ENCODE measurements around the gene C1R. TPM values are rescaled to one million over a fixed set of nuclear protein-coding genes. Genes with fewer than 3 reads are reported as not detected.

Gene C1R
- total RNA-seq, 4 donors from 2014 or later, result 265 to 697 (median 433) TPM

GRCh38 chr12:7125632-7126227 lies 33.5 kb upstream of the C1R start:
- TF ChIP-seq, protein P1, sequence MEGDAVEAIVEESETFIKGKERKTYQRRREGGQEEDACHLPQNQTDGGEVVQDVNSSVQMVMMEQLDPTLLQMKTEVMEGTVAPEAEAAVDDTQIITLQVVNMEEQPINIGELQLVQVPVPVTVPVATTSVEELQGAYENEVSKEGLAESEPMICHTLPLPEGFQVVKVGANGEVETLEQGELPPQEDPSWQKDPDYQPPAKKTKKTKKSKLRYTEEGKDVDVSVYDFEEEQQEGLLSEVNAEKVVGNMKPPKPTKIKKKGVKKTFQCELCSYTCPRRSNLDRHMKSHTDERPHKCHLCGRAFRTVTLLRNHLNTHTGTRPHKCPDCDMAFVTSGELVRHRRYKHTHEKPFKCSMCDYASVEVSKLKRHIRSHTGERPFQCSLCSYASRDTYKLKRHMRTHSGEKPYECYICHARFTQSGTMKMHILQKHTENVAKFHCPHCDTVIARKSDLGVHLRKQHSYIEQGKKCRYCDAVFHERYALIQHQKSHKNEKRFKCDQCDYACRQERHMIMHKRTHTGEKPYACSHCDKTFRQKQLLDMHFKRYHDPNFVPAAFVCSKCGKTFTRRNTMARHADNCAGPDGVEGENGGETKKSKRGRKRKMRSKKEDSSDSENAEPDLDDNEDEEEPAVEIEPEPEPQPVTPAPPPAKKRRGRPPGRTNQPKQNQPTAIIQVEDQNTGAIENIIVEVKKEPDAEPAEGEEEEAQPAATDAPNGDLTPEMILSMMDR (IDR thresholded peaks at IDR 0.05; ENCODE audit: low read depth), result no peak

GRCh38 chr12:7123806-7124522 lies 31.7 kb upstream of the C1R start:
- TF ChIP-seq, protein P1 (IDR thresholded peaks at IDR 0.05; ENCODE audit: low read depth), result no peak

DNA sequence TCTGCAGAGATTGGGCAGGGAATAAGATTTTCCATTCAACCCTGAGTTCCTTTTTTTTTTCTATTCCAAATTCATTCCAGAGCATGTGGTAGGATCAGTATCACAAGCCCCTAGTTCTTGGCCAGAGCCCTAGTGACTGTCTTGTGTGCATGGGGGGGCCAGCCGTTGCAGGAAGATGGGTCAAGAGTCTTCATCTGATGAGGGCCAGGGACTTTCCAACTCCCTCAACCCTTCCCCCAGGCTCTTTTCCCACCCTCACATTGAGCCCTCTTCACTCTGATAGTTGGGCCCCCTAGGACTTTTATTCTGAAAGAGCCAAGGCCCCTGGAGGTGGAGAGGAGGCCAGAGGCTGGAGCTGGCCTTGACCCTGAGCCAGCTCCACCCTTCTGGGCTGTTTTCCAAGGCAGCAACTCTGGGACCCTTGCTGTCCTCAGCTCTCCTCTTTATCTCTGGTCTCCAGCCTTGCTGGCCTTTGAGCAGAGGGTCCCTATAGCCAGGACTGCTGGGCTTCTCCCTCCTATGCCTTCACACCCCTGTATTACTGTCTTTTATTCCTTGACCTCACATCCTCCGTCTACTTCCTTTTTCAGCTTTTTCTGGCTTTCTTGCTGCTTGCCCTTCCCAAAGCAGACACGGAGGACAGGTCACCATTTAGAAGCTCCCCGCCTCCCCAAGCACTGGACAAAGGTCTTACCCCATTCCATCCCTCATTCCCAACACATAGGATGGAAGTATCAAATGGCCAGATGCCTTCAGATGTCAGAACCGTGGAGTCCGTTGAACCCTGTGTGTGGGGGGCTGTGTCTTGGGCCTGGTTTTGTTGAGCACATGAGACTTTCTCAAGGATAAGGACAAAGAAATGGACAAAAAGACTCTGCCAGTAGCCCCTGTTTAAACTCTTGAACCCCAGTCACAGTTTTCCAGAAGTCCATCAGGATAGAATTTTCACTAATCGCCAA lies 30.8 kb upstream of the C1R start:
- TF ChIP-seq, protein P1 (IDR thresholded peaks at IDR 0.05; ENCODE audit: low read depth), result no peak

DNA sequence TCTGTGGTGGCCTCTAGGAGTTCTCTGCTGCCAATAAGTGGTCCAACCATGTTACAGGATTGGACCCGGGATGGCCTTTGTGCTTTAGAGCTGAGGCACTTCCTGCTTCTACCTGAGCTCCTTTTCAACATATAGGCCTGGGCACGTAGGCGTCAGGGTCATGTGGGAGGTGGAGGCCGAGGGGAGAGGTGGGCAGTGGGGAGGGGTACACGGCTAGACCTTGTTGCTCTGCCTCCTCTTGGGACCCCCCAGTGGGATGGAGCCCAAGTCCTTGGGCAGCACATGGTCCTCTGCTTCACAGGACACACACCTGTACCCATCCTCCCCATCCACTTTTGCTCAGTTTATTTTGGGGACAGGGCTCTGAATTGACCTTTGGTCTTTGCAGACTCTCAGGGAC lies 29.1 kb upstream of the C1R start:
- TF ChIP-seq, protein P1 (IDR thresholded peaks at IDR 0.05; ENCODE audit: low read depth), result no peak

DNA sequence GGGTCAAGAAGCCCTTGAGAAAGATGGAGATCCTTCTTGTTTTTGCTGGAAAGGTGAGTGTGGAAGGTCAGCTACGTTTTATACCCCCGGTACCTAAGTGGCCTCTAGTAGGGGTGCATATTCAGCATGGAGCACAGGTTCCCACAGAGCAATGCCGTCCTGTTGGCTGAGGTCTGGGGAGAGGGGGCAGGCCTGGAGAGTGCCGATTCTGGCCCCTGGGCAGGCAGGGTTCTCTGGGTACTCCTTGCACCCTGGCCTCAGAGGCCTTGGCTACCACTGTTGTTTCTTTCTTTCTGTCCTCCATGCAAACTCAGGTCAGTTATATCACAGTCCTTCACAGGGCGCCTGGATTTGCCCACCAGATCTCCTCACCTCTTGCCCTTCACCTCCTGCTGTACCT lies 27.9 kb upstream of the C1R start:
- TF ChIP-seq, protein P1 (IDR thresholded peaks at IDR 0.05; ENCODE audit: low read depth), result no peak

DNA sequence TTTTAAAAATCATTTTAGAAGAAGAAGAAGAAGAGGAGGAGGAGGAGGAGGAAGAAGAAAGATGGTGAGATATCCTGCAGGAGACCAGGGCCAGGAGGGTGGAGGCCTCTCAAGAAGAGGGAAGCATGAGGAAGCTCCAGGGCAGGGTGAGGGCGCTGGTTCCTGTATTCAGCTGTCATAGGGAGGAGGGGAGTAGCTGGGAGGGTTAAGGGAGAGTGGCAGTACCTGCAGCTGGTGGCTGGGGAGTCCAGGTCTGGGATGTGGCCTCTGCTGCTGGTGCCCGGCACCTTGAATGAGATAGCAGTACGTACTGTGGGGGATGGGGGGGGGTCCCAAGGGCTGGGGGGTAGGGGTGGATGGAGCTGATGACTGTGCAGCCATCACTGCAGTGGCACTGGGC lies 26.6 kb upstream of the C1R start:
- TF ChIP-seq, protein P1 (IDR thresholded peaks at IDR 0.05; ENCODE audit: low read depth), result no peak

DNA sequence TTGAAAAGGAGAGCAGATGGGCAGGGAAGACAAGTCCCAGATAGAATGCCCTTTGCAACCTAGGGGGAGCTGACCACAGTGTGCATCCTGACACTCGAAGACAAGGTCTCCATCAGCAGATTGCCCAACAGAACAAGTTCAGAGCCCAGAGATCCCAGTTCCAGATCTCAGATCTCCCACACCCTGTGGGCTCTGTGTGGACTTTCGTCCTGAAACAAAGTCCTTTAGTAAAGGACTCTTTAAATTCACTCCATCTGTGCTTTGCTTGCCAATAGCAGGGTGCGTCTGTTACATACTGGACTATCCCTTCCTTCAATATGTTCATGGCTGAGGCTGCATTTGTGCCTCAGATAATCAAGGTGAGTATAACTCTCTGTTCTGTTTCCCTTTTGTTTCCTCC lies 25.4 kb upstream of the C1R start:
- TF ChIP-seq, protein P1 (IDR thresholded peaks at IDR 0.05; ENCODE audit: low read depth), result no peak
